GM12875 (cell line): ENCODE data around the gene PANK4.
A peak's percentile ranks its signal among the peaks of the same experiment; 100 is the strongest.

ENCODE experiments used
- H3K4me3 ChIP-seq: one replicate; pipeline ENCODE4 v1.5.1; 2011; ENCODE audit warnings: low read depth, low read length, control low read depth
- CTCF ChIP-seq: IDR thresholded peaks from 2 replicates; pipeline ENCODE4 v1.5.1; 2011; ENCODE audit warnings: low read depth, mild to moderate bottlenecking, control low read depth, inconsistent platforms, low read length, moderate library complexity, borderline replicate concordance; ENCODE audit not compliant: insufficient read depth

The PANK4 gene

GRCh38 chr1:2548068-2548589 is 21.7 kb upstream of the PANK4 start:
- peak; percentile 89 for TF ChIP-seq CTCF
- peak overlapping the region; percentile 91 for H3K4me3 ChIP-seq

- peak overlapping the region; percentile 91 for H3K4me3 ChIP-seq
- TF ChIP-seq CTCF = no peak
Measured at GRCh38 chr1:2547210-2548067, 21.0 kb upstream of the PANK4 start.

DNA sequence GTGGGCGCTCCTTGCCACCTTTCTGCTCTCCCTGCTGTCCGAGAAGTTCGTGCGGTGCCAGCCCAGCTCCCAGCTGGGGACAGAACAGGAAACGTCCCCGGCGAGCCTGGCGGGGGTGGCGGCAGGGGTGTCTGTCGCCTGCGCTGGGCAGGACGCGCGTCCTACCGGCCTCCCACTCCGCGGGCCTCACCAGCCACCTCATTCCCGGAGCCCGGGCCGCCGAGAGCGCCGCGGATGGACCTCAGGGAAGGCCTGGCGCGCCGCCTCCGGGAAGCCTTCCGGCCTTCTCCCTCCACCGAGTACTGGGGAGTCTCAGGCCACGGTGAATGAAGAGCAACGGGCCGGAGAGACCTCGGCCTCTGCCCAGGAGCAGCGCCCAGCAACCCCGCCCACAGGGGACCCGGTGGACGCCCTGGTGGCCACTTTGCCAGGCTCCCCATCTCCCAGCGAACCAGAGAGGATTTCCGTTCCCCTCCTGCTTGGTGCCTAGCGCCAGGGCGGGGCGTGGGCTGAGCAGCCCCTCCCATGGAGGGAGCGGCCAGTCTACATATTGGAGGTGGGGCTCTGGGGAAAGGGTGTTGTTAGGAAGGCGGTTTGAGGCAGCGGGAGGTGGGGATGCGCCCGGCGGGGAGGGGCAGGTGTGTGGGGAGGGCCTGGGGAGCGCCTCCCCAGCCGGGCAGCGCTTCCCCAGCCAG is 20.3 kb upstream of the PANK4 start:
- peak overlapping the region; percentile 91 for H3K4me3 ChIP-seq
- TF ChIP-seq CTCF = no peak

- peak overlapping the region; percentile 91 for H3K4me3 ChIP-seq
- 0 out of 2 replicates have a peak, but pooled peaks have one; percentile 1 for TF ChIP-seq CTCF
Measured at GRCh38 chr1:2545754-2546514, 19.5 kb upstream of the PANK4 start.

- H3K4me3 ChIP-seq = no peak overlapping the region
- TF ChIP-seq CTCF = no peak
Measured at GRCh38 chr1:2544875-2545640, 18.7 kb upstream of the PANK4 start.

- TF ChIP-seq CTCF = no peak
- H3K4me3 ChIP-seq = no peak overlapping the region
Measured at GRCh38 chr1:2544093-2544874, 17.9 kb upstream of the PANK4 start.
